SK-N-MC (cell line): Measurements from ENCODE around the gene ITGB3.

ENCODE experiments used
- EZH2 ChIP-seq: fragments of 200-600 bp; sonication (generic); IDR thresholded peaks from one replicate; pipeline ENCODE4 v1.6.1; 2017; ENCODE audit warnings: antibody characterized with exemption
- POLR2AphosphoS5 ChIP-seq: IDR thresholded peaks from 2 replicates; pipeline ENCODE4 v1.6.1; 2012; ENCODE audit warnings: mild to moderate bottlenecking, low read depth, low read length, borderline replicate concordance

DNA sequence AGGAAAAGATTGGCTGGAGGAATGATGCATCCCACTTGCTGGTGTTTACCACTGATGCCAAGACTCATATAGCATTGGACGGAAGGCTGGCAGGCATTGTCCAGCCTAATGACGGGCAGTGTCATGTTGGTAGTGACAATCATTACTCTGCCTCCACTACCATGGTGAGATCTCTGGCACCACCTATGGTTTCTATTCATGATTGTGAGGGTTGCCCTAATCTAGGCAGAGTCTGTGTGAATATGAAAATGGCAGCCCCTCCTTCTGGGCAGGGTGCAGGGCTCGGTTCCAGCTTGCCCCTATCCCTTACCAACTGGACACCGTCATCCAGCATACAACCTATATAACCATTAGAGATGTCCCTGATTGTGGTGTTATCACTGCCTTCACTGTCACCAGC lies 33.4 kb downstream of the ITGB3 start:
- TF ChIP-seq POLR2AphosphoS5 (no peak), EZH2 (no peak)
